Neural cell (in vitro differentiated cells): Measurements from ENCODE around the gene ANKRD33. TPM values are rescaled to one million over a fixed set of nuclear protein-coding genes. Genes with fewer than 3 reads are reported as not detected.

ENCODE experiments used
- H2AFZ ChIP-seq: fragments of 200-600, 300-800 bp; sonication (generic), shearing (Covaris generic); 2 replicates; pipeline ENCODE4 v1.6.0; 2014; ENCODE audit warnings: low read depth, mild to moderate bottlenecking, antibody characterized with exemption, low read length, moderate library complexity
- H3F3A ChIP-seq: fragments of 200-600 bp; shearing (Covaris generic); 2 replicates; pipeline ENCODE4 v1.6.1; 2016; ENCODE audit warnings: mild to moderate bottlenecking, moderate library complexity, mixed read lengths, antibody characterized with exemption, low read length; ENCODE audit not compliant: insufficient read depth, poor library complexity, severe bottlenecking
- H3K27ac ChIP-seq: fragments of 200-600, 300-800 bp; sonication (generic), shearing (Covaris generic); 2 replicates; pipeline ENCODE4 v1.5.1; 2014; ENCODE audit warnings: mild to moderate bottlenecking, low read length, moderate library complexity
- H3K27me3 ChIP-seq: fragments of 300-800, 200-600 bp; sonication (generic), shearing (Covaris generic); 2 replicates; pipeline ENCODE4 v1.6.0; 2014; ENCODE audit warnings: mild to moderate bottlenecking, low read depth, low read length, moderate library complexity; ENCODE audit not compliant: insufficient read depth
- H3K36me3 ChIP-seq: fragments of 300-800, 200-600 bp; sonication (generic), shearing (Covaris generic); 2 replicates; pipeline ENCODE4 v1.5.1; 2014; ENCODE audit warnings: mild to moderate bottlenecking, antibody characterized with exemption, low read length, moderate library complexity; ENCODE audit not compliant: insufficient read depth
- H3K4me2 ChIP-seq: fragments of 300-800, 200-600 bp; sonication (generic), shearing (Covaris generic); 2 replicates; pipeline ENCODE4 v1.6.0; 2014; ENCODE audit warnings: mild to moderate bottlenecking, low read length
- H3K4me3 ChIP-seq: fragments of 300-800, 200-600 bp; sonication (generic), shearing (Covaris generic); 2 replicates; pipeline ENCODE4 v1.5.1; 2014; ENCODE audit warnings: mild to moderate bottlenecking, low read length, moderate library complexity
- H3K79me2 ChIP-seq: fragments of 200-600 bp; shearing (Covaris generic); replicated peaks from 2 replicates; pipeline ENCODE4 v1.6.0; 2014; ENCODE audit warnings: mild to moderate bottlenecking, low read length, moderate library complexity; ENCODE audit not compliant: insufficient read depth
- H3K9ac ChIP-seq: fragments of 300-800, 200-600 bp; sonication (generic), shearing (Covaris generic); 2 replicates; pipeline ENCODE4 v1.6.1; 2016; ENCODE audit warnings: mild to moderate bottlenecking, low read length, mixed read lengths
- H3K9me2 ChIP-seq: fragments of 200-600 bp; shearing (Covaris generic); 2 replicates; pipeline ENCODE4 v1.6.1; 2016; ENCODE audit warnings: mild to moderate bottlenecking, low read length, mixed read lengths; ENCODE audit not compliant: insufficient read depth
- H3K9me3 ChIP-seq: fragments of 200-600, 300-800 bp; sonication (generic), shearing (Covaris generic); 2 replicates; pipeline ENCODE4 v1.6.1; 2016; ENCODE audit warnings: mild to moderate bottlenecking, mixed run types, low read length, moderate library complexity, mixed read lengths
- H4K20me1 ChIP-seq: fragments of 200-600 bp; shearing (Covaris generic); 2 replicates; pipeline ENCODE4 v1.6.1; 2016; ENCODE audit warnings: mild to moderate bottlenecking, mixed run types; ENCODE audit not compliant: insufficient read depth
- CTCF ChIP-seq: fragments of 450-650 bp; IDR thresholded peaks from 2 replicates; pipeline ENCODE4 v1.5.1; 2014; ENCODE audit warnings: antibody characterized with exemption, mild to moderate bottlenecking, moderate library complexity; ENCODE audit not compliant: poor library complexity, severe bottlenecking
- EP300 ChIP-seq: fragments of 450-650 bp; conservative IDR thresholded peaks from 2 replicates; pipeline ENCODE4 v1.6.1; 2014; ENCODE audit warnings: antibody characterized with exemption, mild to moderate bottlenecking, moderate library complexity; ENCODE audit not compliant: poor library complexity, severe bottlenecking
- EZH2 ChIP-seq: fragments of 200-600, 300-800 bp; shearing (Covaris generic), sonication (generic); IDR thresholded peaks from 2 replicates; pipeline ENCODE4 v1.6.1; 2014; ENCODE audit warnings: antibody characterized with exemption, low read length, borderline replicate concordance, mild to moderate bottlenecking; ENCODE audit not compliant: insufficient read depth, poor library complexity, severe bottlenecking
- MXI1 ChIP-seq: fragments of 450-650 bp; conservative IDR thresholded peaks from 2 replicates; pipeline ENCODE4 v1.6.1; 2014; ENCODE audit warnings: antibody characterized with exemption, mild to moderate bottlenecking; ENCODE audit not compliant: poor library complexity, severe bottlenecking
- POLR2AphosphoS5 ChIP-seq: IDR thresholded peaks from 2 replicates; pipeline ENCODE4 v1.6.1; 2012
- RAD21 ChIP-seq: fragments of 450-650 bp; conservative IDR thresholded peaks from 2 replicates; pipeline ENCODE4 v1.6.1; 2014; ENCODE audit warnings: antibody characterized with exemption, mild to moderate bottlenecking, moderate library complexity
- REST ChIP-seq: IDR thresholded peaks from 2 replicates; pipeline ENCODE4 v1.6.1; 2012; ENCODE audit warnings: borderline replicate concordance
- SMC3 ChIP-seq: fragments of 450-650 bp; conservative IDR thresholded peaks from 2 replicates; pipeline ENCODE4 v1.6.1; 2014; ENCODE audit warnings: antibody characterized with exemption, mild to moderate bottlenecking, moderate library complexity; ENCODE audit not compliant: poor library complexity
- TAF1 ChIP-seq: IDR thresholded peaks from 2 replicates; pipeline ENCODE4 v1.6.1; 2012; ENCODE audit warnings: low read depth
- polyA plus RNA-seq: library from polyadenylated mRNA; depleted of rRNA; stranded (reverse); fragments of >200 nt; gene quantifications from 2 replicates; pipeline ENCODE4 v1.2.3, GENCODE V29; 2014

Gene ANKRD33
- polyA plus RNA-seq, 1 donor from 2014 or later, result not detected

GRCh38 chr12:51925346-51926063 lies 37.6 kb downstream of the ANKRD33 start:
- H2AFZ ChIP-seq, result no peak overlapping the region
- H3K36me3 ChIP-seq, result no peaks in the 10 kb centered on the region
- H3K27ac ChIP-seq, result no peak overlapping the region
- no peaks in the 10 kb centered on the region for H4K20me1 ChIP-seq
- H3K4me2 ChIP-seq, result no peak overlapping the region
- no peaks in the 10 kb centered on the region for H3K27me3 ChIP-seq
- no peak overlapping the region for H3K4me3 ChIP-seq
- TF ChIP-seq POLR2AphosphoS5, result no peak
- no peak for TF ChIP-seq SMC3
- TF ChIP-seq REST, result no peak
- no peak for TF ChIP-seq RAD21
- no peak for TF ChIP-seq EP300
- TF ChIP-seq EZH2, result no peak
- no peak for TF ChIP-seq TAF1
- TF ChIP-seq CTCF, result no peak
- no peak for TF ChIP-seq MXI1
- no peaks in the 10 kb centered on the region for H3F3A ChIP-seq
- H3K9me3 ChIP-seq, result no peaks in the 10 kb centered on the region
- no peaks in the 10 kb centered on the region for H3K79me2 ChIP-seq
- H3K9me2 ChIP-seq, result no peaks in the 10 kb centered on the region
- H3K9ac ChIP-seq, result no peak overlapping the region

GRCh38 chr12:51926064-51926632 lies 38.2 kb downstream of the ANKRD33 start:
- no peaks in the 10 kb centered on the region for H3K9me3 ChIP-seq
- TF ChIP-seq TAF1 (no peak), EZH2 (no peak), REST (no peak), POLR2AphosphoS5 (no peak), SMC3 (no peak), EP300 (no peak), CTCF (no peak), RAD21 (no peak), MXI1 (no peak)
- H2AFZ ChIP-seq, result no peak overlapping the region
- no peak overlapping the region for H3K4me2 ChIP-seq
- H3F3A ChIP-seq, result no peaks in the 10 kb centered on the region
- H3K9ac ChIP-seq, result no peak overlapping the region
- H3K27me3 ChIP-seq, result no peaks in the 10 kb centered on the region
- H4K20me1 ChIP-seq, result no peaks in the 10 kb centered on the region
- H3K36me3 ChIP-seq, result no peaks in the 10 kb centered on the region
- H3K79me2 ChIP-seq, result no peaks in the 10 kb centered on the region
- H3K4me3 ChIP-seq, result no peak overlapping the region
- no peaks in the 10 kb centered on the region for H3K9me2 ChIP-seq
- no peak overlapping the region for H3K27ac ChIP-seq
